ENCODE measurements around the gene ARMC8. TPM values are rescaled to one million over a fixed set of nuclear protein-coding genes. Genes with fewer than 3 reads are reported as not detected.

The ARMC8 gene
- total RNA-seq, 2 donors from 2014 or later, result 29.8 to 103 TPM

GRCh38 chr3:138254216-138254615 lies 67.1 kb downstream of the ARMC8 start:
- Histone ChIP-seq H3K27me3 (no peaks in the 10 kb centered on the region), H3K4me3 (no peak overlapping the region), H3K4me1 (peaks cover 5% of the 10 kb centered on the region), H3K36me3 (replicated peaks in 1 of 2; ENCODE audit: insufficient read depth in 1 of 2, low read depth in 2 of 2) (no peaks in the 10 kb centered on the region), H3K9me3 (no peaks in the 10 kb centered on the region), H3K27ac (peak overlapping the region in 2 of 4 donors; percentile 33 to 34)
- intact Hi-C loops (cut with DNase I), result no loop called here
- 26 to 28% methylated on average over 1 of the region's 1 CpG for WGBS, 2 donors
- ATAC-seq (peak; percentile 50), DNase-seq (no peak)
- TF ChIP-seq POLR2A (IDR thresholded peaks at IDR 0.05) (no peak), CTCF (IDR thresholded peaks at IDR 0.05) (no peak)

GRCh38 chr3:138256022-138256421 lies 68.9 kb downstream of the ARMC8 start:
- no peaks in the 10 kb centered on the region for H3K27me3 ChIP-seq
- H3K4me3 ChIP-seq, result no peak overlapping the region
- no peak for TF ChIP-seq POLR2A (IDR thresholded peaks at IDR 0.05)
- no peak for TF ChIP-seq CTCF (IDR thresholded peaks at IDR 0.05)
- 87 to 88% methylated on average over 1 of the region's 1 CpG for WGBS, 2 donors
- H3K36me3 ChIP-seq (replicated peaks in 1 of 2; ENCODE audit: insufficient read depth in 1 of 2, low read depth in 2 of 2), result no peaks in the 10 kb centered on the region
- no peak for DNase-seq
- intact Hi-C loops (cut with DNase I), result no loop called here
- no peak for ATAC-seq
- H3K9me3 ChIP-seq, result no peaks in the 10 kb centered on the region
- no peak overlapping the region for H3K27ac ChIP-seq
- peaks cover 5% of the 10 kb centered on the region for H3K4me1 ChIP-seq

GRCh38 chr3:138257986-138258385 lies 70.9 kb downstream of the ARMC8 start:
- Histone ChIP-seq H3K27ac (no peak overlapping the region), H3K4me3 (no peak overlapping the region), H3K36me3 (replicated peaks in 1 of 2; ENCODE audit: insufficient read depth in 1 of 2, low read depth in 2 of 2) (no peaks in the 10 kb centered on the region), H3K27me3 (no peaks in the 10 kb centered on the region), H3K9me3 (no peaks in the 10 kb centered on the region), H3K4me1 (peaks cover 5% of the 10 kb centered on the region)
- no peak for TF ChIP-seq POLR2A (IDR thresholded peaks at IDR 0.05)
- no peak for TF ChIP-seq CTCF (IDR thresholded peaks at IDR 0.05)
- ATAC-seq (no peak), DNase-seq (no peak)
- 83 to 96% methylated on average over 1 of the region's 1 CpG for WGBS, 2 donors
- intact Hi-C loops (cut with DNase I), result no loop called here

- Histone ChIP-seq H3K9me3 (no peaks in the 10 kb centered on the region), H3K4me1 (peaks cover 5% of the 10 kb centered on the region), H3K27me3 (no peaks in the 10 kb centered on the region), H3K27ac (no peak overlapping the region), H3K4me3 (no peak overlapping the region), H3K36me3 (replicated peaks in 1 of 2; ENCODE audit: insufficient read depth in 1 of 2, low read depth in 2 of 2) (no peaks in the 10 kb centered on the region)
- intact Hi-C loops (cut with DNase I), result no loop called here
- TF ChIP-seq POLR2A (IDR thresholded peaks at IDR 0.05), result no peak
- no peak for TF ChIP-seq CTCF (IDR thresholded peaks at IDR 0.05)
- no peak for ATAC-seq
- WGBS, 2 donors, result 95 to 97% methylated on average over 4 of the region's 4 CpGs
- no peak for DNase-seq
Observed at GRCh38 chr3:138259126-138259525, 72.0 kb downstream of the ARMC8 start.

GRCh38 chr3:138260611-138261010 lies 73.5 kb downstream of the ARMC8 start:
- H3K9me3 ChIP-seq, result no peaks in the 10 kb centered on the region
- 74 to 81% methylated on average over 1 of the region's 1 CpG for WGBS, 2 donors
- no peaks in the 10 kb centered on the region for H3K36me3 ChIP-seq (replicated peaks in 1 of 2; ENCODE audit: insufficient read depth in 1 of 2, low read depth in 2 of 2)
- intact Hi-C loops (cut with DNase I), result no loop called here
- DNase-seq (no peak), ATAC-seq (no peak)
- H3K27ac ChIP-seq, result no peak overlapping the region
- TF ChIP-seq CTCF (IDR thresholded peaks at IDR 0.05) (no peak), POLR2A (IDR thresholded peaks at IDR 0.05) (no peak)
- H3K27me3 ChIP-seq, result no peaks in the 10 kb centered on the region
- no peaks in the 10 kb centered on the region for H3K4me1 ChIP-seq
- H3K4me3 ChIP-seq, result no peak overlapping the region

Measured in body of pancreas (tissue), 4 donors.